Nephron (organoid): ENCODE results near the gene ALDH16A1.
A peak's percentile ranks its signal among the peaks of the same experiment; 100 is the strongest.
"Not testable (repeated sequence)": the region's sequence is repeated elsewhere in the genome, so short reads cannot be mapped to it uniquely, and the experiment has no call there.

Source experiments
- H3K27ac Mint-ChIP-seq, 3 experiments: 2 replicates each; pipeline ENCODE4 v1.8.0; 2020; ENCODE audit warnings: mixed read lengths in 3 of 3, mild to moderate bottlenecking in 2 of 3, moderate library complexity in 1 of 3
- H3K27me3 Mint-ChIP-seq: 2 replicates; pipeline ENCODE4 v1.8.0; 2021; ENCODE audit warnings: low read depth, mild to moderate bottlenecking, moderate library complexity, mixed read lengths
- H3K36me3 Mint-ChIP-seq: 2 replicates; pipeline ENCODE4 v1.8.0; 2020; ENCODE audit warnings: low read depth, mixed read lengths
- H3K4me1 Mint-ChIP-seq: 2 replicates; pipeline ENCODE4 v1.8.0; 2020; ENCODE audit warnings: mixed read lengths
- H3K4me3 Mint-ChIP-seq, 3 experiments: 2 replicates each; pipeline ENCODE4 v1.8.0; 2020; ENCODE audit warnings: mild to moderate bottlenecking in 3 of 3, mixed read lengths in 3 of 3, moderate library complexity in 2 of 3
- H3K9me3 Mint-ChIP-seq: 2 replicates; pipeline ENCODE4 v1.8.0; 2020; ENCODE audit warnings: mixed read lengths
- TF ChIP-seq, protein P1 (sequence below), 3 experiments: fragments of 200-600 bp; sonication (generic); IDR thresholded peaks; one replicate each; pipeline ENCODE4 v1.5.0; 2021; ENCODE audit warnings: antibody characterized with exemption in 3 of 3; ENCODE audit not compliant: unreplicated experiment in 3 of 3

ALDH16A1 gene

DNA sequence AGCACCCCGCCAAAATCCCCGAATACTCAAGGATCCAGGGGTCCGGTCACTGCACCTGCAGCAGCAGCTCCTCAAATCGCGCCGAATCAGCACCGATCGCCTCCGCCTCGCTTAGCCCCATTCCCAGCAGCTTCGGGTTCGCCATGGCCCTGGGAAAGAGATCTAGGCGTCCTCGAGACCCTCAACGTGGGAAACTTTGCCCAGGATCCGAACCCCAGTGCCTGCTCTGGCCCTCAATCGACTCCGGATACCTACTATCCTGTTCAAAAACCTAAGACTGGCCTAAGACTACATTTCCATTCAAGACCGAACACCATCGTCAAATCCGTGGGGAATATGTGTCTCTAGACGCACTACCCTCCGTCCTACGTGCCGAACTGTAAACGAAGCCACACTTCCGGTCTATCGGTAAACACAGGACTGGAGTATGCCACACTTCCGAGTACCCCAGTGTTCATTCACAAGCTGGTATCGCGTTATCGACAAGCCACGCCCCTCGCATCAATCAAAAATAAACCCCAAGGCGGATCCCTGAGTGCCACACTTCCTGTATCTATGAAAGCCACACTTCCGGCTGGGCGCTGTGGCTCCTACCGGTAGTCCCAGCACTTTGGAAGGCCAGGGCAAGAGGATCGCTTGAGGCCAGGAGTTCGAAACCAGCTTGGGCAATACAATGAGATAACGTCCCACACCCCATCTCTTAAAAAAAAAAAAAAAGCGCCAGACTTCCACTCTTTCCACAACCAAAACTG lies 1.4 kb upstream of the ALDH16A1 start, which contains the start of gene PIH1D1:
TSS of gene PIH1D1 (minus strand) at position 385 of the 752 bp plus-strand sequence. CDS start at position 145, 240 bp downstream.
- Mint-ChIP-seq H3K27me3 (no peaks in the 10 kb centered on the region), H3K27ac (peak within 1 kb of the TSS; percentile 93 to 99 (median 98)), H3K4me1 (peaks cover 19% of the 10 kb centered on the region), H3K4me3 (peak within 1 kb of the TSS; percentile 95 to 99 (median 99)), H3K36me3 (peaks cover 35% of the 10 kb centered on the region), H3K9me3 (no peaks in the 10 kb centered on the region)
- TF ChIP-seq, protein P1, sequence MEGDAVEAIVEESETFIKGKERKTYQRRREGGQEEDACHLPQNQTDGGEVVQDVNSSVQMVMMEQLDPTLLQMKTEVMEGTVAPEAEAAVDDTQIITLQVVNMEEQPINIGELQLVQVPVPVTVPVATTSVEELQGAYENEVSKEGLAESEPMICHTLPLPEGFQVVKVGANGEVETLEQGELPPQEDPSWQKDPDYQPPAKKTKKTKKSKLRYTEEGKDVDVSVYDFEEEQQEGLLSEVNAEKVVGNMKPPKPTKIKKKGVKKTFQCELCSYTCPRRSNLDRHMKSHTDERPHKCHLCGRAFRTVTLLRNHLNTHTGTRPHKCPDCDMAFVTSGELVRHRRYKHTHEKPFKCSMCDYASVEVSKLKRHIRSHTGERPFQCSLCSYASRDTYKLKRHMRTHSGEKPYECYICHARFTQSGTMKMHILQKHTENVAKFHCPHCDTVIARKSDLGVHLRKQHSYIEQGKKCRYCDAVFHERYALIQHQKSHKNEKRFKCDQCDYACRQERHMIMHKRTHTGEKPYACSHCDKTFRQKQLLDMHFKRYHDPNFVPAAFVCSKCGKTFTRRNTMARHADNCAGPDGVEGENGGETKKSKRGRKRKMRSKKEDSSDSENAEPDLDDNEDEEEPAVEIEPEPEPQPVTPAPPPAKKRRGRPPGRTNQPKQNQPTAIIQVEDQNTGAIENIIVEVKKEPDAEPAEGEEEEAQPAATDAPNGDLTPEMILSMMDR (IDR thresholded peaks at IDR 0.05; ENCODE audit: unreplicated experiment in 3 of 3), result peak in 1 of 3 experiments; percentile 31

DNA sequence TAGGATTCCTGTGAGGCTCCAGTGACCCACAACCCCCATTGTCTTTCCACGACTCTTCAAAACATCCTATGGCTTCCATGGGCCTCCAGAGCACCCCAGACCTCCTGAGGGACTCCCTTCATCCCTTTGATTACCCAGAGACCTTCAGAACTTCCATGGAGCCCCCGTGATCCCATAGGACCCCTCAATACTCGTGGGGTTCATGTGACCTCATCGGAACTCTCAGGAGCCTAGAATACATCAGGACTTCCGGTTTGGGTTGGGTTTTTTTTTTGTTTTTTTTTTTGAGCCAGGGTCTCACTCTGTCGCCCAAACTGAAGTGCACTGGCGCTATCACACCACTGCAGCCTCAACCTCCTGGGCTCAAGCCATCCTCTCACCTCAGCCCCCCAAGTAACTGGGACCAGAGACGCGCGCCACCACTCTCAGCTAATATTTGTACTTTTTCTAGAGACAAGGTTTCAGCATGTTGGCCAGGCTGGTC lies 774 bp downstream of the ALDH16A1 start:
- Mint-ChIP-seq H3K9me3 (no peaks in the 10 kb centered on the region), H3K36me3 (peaks cover 26% of the 10 kb centered on the region), H3K4me1 (peaks cover 19% of the 10 kb centered on the region), H3K27ac (peak overlapping the region; percentile 98 to 100 (median 99)), H3K4me3 (peak overlapping the region; percentile 92 to 99 (median 94)), H3K27me3 (no peaks in the 10 kb centered on the region)
- TF ChIP-seq, protein P1 (IDR thresholded peaks at IDR 0.05; ENCODE audit: unreplicated experiment in 3 of 3), result no peak

DNA sequence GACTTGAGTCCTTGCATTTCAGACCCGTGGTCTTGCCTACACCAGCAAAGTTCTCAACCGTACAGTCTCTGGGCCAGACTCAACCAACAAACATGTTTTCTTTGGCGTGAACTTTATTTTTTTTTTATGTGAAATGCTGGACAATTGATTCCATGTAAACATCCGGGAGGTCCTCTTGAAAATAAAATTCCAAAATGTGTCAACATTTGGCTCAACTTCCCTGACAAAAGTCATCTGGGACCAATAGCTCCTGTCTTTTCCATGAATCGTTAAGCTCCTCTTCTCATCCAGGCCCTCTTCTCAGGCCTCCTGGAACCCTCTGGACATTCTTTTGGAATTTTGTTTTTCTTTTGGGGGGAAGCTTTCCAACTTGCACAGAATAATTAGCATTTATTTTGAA lies 2.7 kb downstream of the ALDH16A1 start:
- H3K9me3 Mint-ChIP-seq, result no peaks in the 10 kb centered on the region
- peak overlapping the region; percentile 44 to 93 (median 91) for H3K27ac Mint-ChIP-seq
- TF ChIP-seq, protein P1 (IDR thresholded peaks at IDR 0.05; ENCODE audit: unreplicated experiment in 3 of 3), result no peak
- peaks cover 19% of the 10 kb centered on the region for H3K4me1 Mint-ChIP-seq
- peaks cover 9% of the 10 kb centered on the region for H3K36me3 Mint-ChIP-seq
- no peaks in the 10 kb centered on the region for H3K27me3 Mint-ChIP-seq
- peak overlapping the region; percentile 56 to 71 (median 69) for H3K4me3 Mint-ChIP-seq

DNA sequence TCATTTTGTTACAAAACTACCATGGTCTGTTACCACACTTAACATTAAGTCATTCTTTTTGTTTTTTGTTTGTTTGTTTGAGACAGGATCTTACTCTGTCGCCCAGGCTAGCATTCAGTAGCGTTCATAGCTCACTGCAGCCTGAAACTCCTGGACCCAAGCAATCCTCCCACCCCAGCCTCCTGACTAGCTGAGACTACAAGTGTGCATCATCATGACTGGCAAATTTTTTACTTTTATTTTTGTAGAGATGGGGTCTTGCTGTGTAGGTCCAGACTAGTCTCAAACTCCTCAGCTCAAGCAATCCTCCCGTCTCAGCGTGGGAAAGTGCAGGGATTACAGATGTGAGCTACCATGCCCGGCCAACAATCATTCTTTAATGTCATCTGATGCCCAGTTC lies 3.3 kb downstream of the ALDH16A1 start:
- TF ChIP-seq, protein P1 (IDR thresholded peaks at IDR 0.05; ENCODE audit: unreplicated experiment in 3 of 3), result no peak
- Mint-ChIP-seq H3K9me3 (no peaks in the 10 kb centered on the region), H3K36me3 (peaks cover 9% of the 10 kb centered on the region), H3K4me1 (peaks cover 18% of the 10 kb centered on the region), H3K4me3 (peak overlapping the region; percentile 56 to 71 (median 69)), H3K27me3 (no peaks in the 10 kb centered on the region), H3K27ac (peak overlapping the region; percentile 44 to 93 (median 91))

DNA sequence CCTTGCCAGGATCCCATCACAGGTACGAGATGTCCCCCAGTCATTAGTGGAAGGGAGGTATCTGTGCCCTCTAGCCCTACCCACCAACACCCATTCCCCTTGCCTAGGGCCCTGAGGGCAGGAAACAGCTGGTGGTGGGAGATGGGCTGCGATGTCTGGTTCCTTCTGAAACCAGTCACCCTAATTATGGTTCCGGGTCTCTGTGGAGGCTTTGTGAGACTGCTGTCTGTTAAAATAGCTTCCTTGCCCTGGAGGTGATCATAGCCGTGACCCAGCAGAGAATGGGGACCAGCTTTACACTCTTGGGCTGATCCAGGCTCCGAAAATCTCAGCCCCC lies 5.5 kb downstream of the ALDH16A1 start:
- Mint-ChIP-seq H3K27ac (no peak overlapping the region), H3K9me3 (no peaks in the 10 kb centered on the region), H3K27me3 (no peaks in the 10 kb centered on the region), H3K36me3 (peaks cover 9% of the 10 kb centered on the region), H3K4me3 (no peak overlapping the region), H3K4me1 (peaks cover 6% of the 10 kb centered on the region)
- TF ChIP-seq, protein P1 (IDR thresholded peaks at IDR 0.05; ENCODE audit: unreplicated experiment in 3 of 3), result no peak

DNA sequence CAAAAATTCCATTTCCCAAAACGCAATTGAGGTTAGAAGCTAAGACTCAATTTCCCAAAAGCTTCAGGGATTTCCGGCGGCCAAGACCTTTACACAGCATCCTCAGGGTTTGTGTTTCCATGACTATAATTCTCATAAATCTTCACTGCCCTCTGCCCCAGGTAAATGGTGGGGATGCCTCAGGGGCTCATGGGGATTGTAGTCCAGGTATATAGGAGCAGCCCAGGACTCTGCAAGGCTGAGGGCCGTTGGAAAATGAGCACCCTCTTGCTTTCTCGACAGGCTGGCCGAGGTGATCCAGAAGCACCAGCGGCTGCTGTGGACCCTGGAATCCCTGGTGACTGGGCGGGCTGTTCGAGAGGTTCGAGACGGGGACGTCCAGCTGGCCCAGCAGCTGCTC lies 6.4 kb downstream of the ALDH16A1 start:
- H3K27ac Mint-ChIP-seq, result no peak overlapping the region
- TF ChIP-seq, protein P1 (IDR thresholded peaks at IDR 0.05; ENCODE audit: unreplicated experiment in 3 of 3), result no peak
- no peaks in the 10 kb centered on the region for H3K9me3 Mint-ChIP-seq
- H3K4me3 Mint-ChIP-seq, result no peak overlapping the region
- H3K4me1 Mint-ChIP-seq, result peaks cover 6% of the 10 kb centered on the region
- no peaks in the 10 kb centered on the region for H3K27me3 Mint-ChIP-seq
- peaks cover 9% of the 10 kb centered on the region for H3K36me3 Mint-ChIP-seq

DNA sequence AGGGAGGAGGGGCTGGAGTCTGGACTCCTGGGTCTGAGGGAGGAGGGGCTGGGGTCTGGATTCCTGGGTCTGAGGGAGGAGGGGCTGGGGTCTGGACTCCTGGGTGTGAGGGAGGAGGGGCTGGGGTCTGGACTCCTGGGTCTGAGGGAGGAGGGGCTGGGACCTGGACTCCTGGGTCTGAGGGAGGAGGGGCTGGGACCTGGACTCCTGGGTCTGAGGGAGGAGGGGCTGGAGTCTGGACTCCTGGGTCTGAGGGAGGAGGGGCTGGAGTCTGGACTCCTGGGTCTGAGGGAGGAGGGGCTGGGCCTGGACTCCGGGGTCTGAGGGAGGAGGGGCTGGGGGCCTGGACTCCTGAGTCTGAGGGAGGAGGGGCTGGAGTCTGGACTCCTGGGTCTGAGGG lies 8.1 kb downstream of the ALDH16A1 start:
- not testable (repeated sequence) for H3K4me3 Mint-ChIP-seq, H3K4me1 Mint-ChIP-seq, H3K27me3 Mint-ChIP-seq, H3K9me3 Mint-ChIP-seq, H3K36me3 Mint-ChIP-seq, H3K27ac Mint-ChIP-seq
